Fibroblast of the aortic adventitia (primary cell): ENCODE data around the gene GZF1. TPM values are rescaled to one million over a fixed set of nuclear protein-coding genes. Genes with fewer than 3 reads are reported as not detected.

Experiments
- DNase-seq: peaks from one replicate; pipeline ENCODE4 v3.0.0-alpha.2; 2010; ENCODE audit warnings: low read depth
- H3K4me3 ChIP-seq: 2 replicates; pipeline ENCODE4 v1.5.1; 2011; ENCODE audit warnings: low read depth, mild to moderate bottlenecking, control low read depth, low read length, moderate library complexity
- CTCF ChIP-seq: IDR thresholded peaks from 2 replicates; pipeline ENCODE4 v1.5.1; 2011; ENCODE audit warnings: mild to moderate bottlenecking, low read length, control low read depth, inconsistent platforms; ENCODE audit not compliant: insufficient read depth
- small RNA-seq: library from RNA; depleted of rRNA; stranded (forward); fragments of <200 nt; gene quantifications from one replicate; pipeline ENCODE3, GENCODE V24; 2012
- total RNA-seq: library from RNA; depleted of rRNA; stranded (reverse); fragments of >200 nt; gene quantifications from 2 replicates; pipeline ENCODE4 v1.2.3, GENCODE V29; 2012; ENCODE audit warnings: low replicate concordance

Gene GZF1
- total RNA-seq, 1 donor, result 11.7 TPM

DNA sequence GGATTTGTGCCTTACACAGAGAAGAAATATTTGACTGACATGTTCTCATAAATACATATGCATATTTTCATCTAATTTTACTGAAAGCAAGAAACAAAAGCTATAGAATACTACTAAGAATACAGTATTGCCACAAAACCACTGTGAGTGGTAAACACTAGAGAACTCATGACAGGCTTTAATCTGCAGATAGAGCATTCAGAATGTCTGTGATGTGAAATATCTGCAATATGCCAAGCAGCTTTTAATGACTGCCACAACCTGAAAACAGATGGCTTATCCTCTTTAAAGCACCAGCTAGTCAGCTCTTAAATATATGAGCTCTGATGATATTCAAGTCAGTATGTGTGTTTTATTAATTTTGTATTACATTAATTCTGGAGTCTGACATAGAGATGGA lies 55.9 kb downstream of the GZF1 start:
- no peak for DNase-seq
- TF ChIP-seq CTCF, result no peak
- H3K4me3 ChIP-seq, result no peak overlapping the region

GRCh38 chr20:23419657-23419994 lies 57.6 kb downstream of the GZF1 start:
- peak overlapping the region; percentile 95 for H3K4me3 ChIP-seq
- no peak for DNase-seq
- no peak for TF ChIP-seq CTCF

DNA sequence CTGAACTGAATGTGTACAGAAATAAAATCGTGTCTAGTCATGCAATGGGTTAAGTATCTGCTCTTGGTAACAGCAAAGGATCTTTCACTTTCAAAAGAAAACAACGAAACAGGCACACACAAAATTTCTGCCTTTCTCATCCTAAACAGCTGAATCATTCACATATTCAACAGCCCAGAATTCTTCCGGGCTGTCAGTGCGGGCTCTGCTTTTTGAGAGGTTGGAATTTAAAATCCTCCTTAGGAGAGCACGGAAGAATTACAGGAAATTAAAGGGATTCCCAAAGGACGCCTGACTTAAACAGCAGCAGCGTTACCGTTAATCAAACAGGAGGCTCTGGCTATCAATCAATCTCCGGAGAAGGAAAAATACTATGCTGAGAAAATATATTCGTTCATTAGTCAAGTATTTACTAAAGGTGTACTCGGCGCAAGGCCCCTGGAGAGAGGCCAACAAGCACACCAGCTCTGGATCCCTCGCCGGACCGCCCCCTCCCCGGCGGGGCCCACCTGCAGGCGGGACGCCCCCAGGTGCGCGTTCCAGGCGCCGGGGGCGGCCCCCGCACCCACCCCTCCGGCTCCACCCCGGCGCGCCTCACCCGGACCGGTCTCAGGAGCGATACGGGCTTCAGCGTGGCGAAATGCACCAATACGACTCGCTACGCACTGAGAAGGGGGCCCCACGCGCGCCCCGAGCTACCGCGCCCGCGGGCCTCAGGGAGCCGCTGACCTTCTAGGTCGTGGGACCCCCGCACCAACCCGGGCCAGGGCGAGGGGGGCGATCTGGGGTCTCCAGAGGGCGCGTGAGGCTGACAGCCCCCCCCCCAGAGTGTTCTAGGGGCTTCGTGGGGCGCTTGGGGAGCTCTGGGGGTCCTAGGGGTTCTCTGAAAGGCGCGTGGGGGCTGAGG lies 58.3 kb downstream of the GZF1 start:
- peak; percentile 72 for DNase-seq
- H3K4me3 ChIP-seq, result peak overlapping the region; percentile 95
- no peak for TF ChIP-seq CTCF

GRCh38 chr20:23420943-23421931 lies 59.3 kb downstream of the GZF1 start, which contains the start of gene NAPB:
NAPB (minus strand) TSS chr20:23421488; CDS start chr20:23421402, 86 bp downstream.
- peak; percentile 86 for DNase-seq
- peak within 1 kb of the TSS; percentile 95 for H3K4me3 ChIP-seq
- peak; percentile 60 for TF ChIP-seq CTCF

Small RNA genes lying within 50 kb of the gene (small RNA-seq; reads per million reads assigned to genes)
- gene RNA5SP479, result not detected

Other genes starting within 250 kb of the GZF1 start
- gene NXT1, start 11.4 kb upstream of the GZF1 start, total RNA-seq, result 11.4 and 30.8 TPM in 2 replicates
- 7.4 and 13.6 TPM in 2 replicates for gene NAPB, start 59.3 kb downstream of the GZF1 start, total RNA-seq
- not detected in 2 replicates for gene CSTL1, start 77.5 kb downstream of the GZF1 start, total RNA-seq
- not detected in 2 replicates for gene CST11, start 90.7 kb downstream of the GZF1 start, total RNA-seq
- not detected in 2 replicates for gene CST8, start 128.9 kb downstream of the GZF1 start, total RNA-seq
- gene CST9L, start 206.3 kb downstream of the GZF1 start, total RNA-seq, result not detected in 2 replicates
- not detected in 2 replicates for gene CST9, start 243.7 kb downstream of the GZF1 start, total RNA-seq